PC-3 (cell line): ENCODE data around the gene SLC25A4. TPM values are rescaled to one million over a fixed set of nuclear protein-coding genes. Genes with fewer than 3 reads are reported as not detected.

Experiments
- ATAC-seq: fragments of 200-7000 bp; cut with Tn5 transposase; 2 replicates; pipeline ENCODE4 v1.9.1; 2020; ENCODE audit warnings: mild to moderate bottlenecking, moderate library complexity
- BruUV-seq: library from RNA; stranded (reverse); fragments of 400-500 nt; replicated peaks from 2 replicates; lab custom pipeline; 2021; lab: Mats Ljungman, UMichigan
- CTCF ChIA-PET: fragments of 300-600 bp; sonication (Branson Sonifier 250); formaldehyde crosslinking; loops from one replicate; lab custom pipeline; 2022; ENCODE audit warnings: antibody characterized with exemption; lab: Charles Lee
- POLR2A ChIA-PET: fragments of 300-600 bp; sonication (Branson Sonifier 250); formaldehyde crosslinking; loops from one replicate; lab custom pipeline; 2022; ENCODE audit warnings: antibody characterized with exemption; ENCODE audit not compliant: unreplicated experiment; lab: Charles Lee
- DNase-seq: peaks from one replicate; pipeline ENCODE4 v3.0.0-alpha.2; 2015
- H2AFZ ChIP-seq: fragments of 300-600 bp; sonication (generic); 2 replicates; pipeline ENCODE4 v1.6.0; 2016; ENCODE audit warnings: antibody characterized with exemption, low read length
- H3F3A ChIP-seq: fragments of 300-600 bp; sonication (generic); one replicate; pipeline ENCODE4 v1.6.0; 2017; ENCODE audit warnings: antibody characterized with exemption, low read length, control low read depth, mild to moderate bottlenecking; ENCODE audit not compliant: unreplicated experiment
- H3K27ac ChIP-seq: fragments of 300-600 bp; sonication (generic); 2 replicates; pipeline ENCODE4 v1.5.1; 2016; ENCODE audit warnings: mild to moderate bottlenecking, low read length
- H3K27me3 ChIP-seq: fragments of 300-600 bp; sonication (generic); 2 replicates; pipeline ENCODE4 v1.6.1; 2016; ENCODE audit warnings: low read length, mixed read lengths
- H3K36me3 ChIP-seq: fragments of 300-600 bp; sonication (generic); 2 replicates; pipeline ENCODE4 v1.6.1; 2016; ENCODE audit warnings: low read depth, mixed run types, low read length, mixed read lengths
- H3K4me1 ChIP-seq: fragments of 300-600 bp; sonication (generic); 2 replicates; pipeline ENCODE4 v1.5.1; 2016; ENCODE audit warnings: low read length; ENCODE audit not compliant: insufficient read depth
- H3K4me2 ChIP-seq: fragments of 300-600 bp; sonication (generic); 2 replicates; pipeline ENCODE4 v1.6.0; 2016; ENCODE audit warnings: low read length
- H3K4me3 ChIP-seq: fragments of 300-600 bp; sonication (generic); 2 replicates; pipeline ENCODE4 v1.5.1; 2016; ENCODE audit warnings: mild to moderate bottlenecking, low read length, mixed read lengths
- H3K79me2 ChIP-seq: fragments of 300-600 bp; sonication (generic); 2 replicates; pipeline ENCODE4 v1.6.1; 2017; ENCODE audit warnings: low read length, mixed read lengths
- H3K9ac ChIP-seq: fragments of 300-600 bp; sonication (generic); 2 replicates; pipeline ENCODE4 v1.6.0; 2016; ENCODE audit warnings: mild to moderate bottlenecking, low read length
- H3K9me2 ChIP-seq: fragments of 300-600 bp; sonication (generic); replicated peaks from 2 replicates; pipeline ENCODE4 v1.6.1; 2016; ENCODE audit warnings: mixed run types, low read length, mixed read lengths
- H3K9me3 ChIP-seq: fragments of 300-600 bp; sonication (generic); 2 replicates; pipeline ENCODE4 v1.6.1; 2016; ENCODE audit warnings: low read length, mixed read lengths
- H4K20me1 ChIP-seq: fragments of 300-600 bp; sonication (generic); 2 replicates; pipeline ENCODE4 v1.6.1; 2016; ENCODE audit warnings: low read length, mixed read lengths
- CTCF ChIP-seq: fragments of 300-600 bp; sonication (generic); conservative IDR thresholded peaks from 2 replicates; pipeline ENCODE4 v1.5.1; 2017; ENCODE audit warnings: antibody characterized with exemption, low read depth, mild to moderate bottlenecking, low read length
- EZH2 ChIP-seq: fragments of 300-600 bp; sonication (generic); IDR thresholded peaks from one replicate; pipeline ENCODE4 v1.6.1; 2017; ENCODE audit warnings: antibody characterized with exemption, mild to moderate bottlenecking, low read length; ENCODE audit not compliant: unreplicated experiment
- EZH2phosphoT487 ChIP-seq: fragments of 300-600 bp; sonication (generic); IDR thresholded peaks from 2 replicates; pipeline ENCODE4 v1.6.1; 2018; ENCODE audit warnings: mild to moderate bottlenecking, antibody characterized with exemption, low read length, borderline replicate concordance
- intact Hi-C: fragments of 100-400 bp; cut with micrococcal nuclease; formaldehyde crosslinking; loops from 2 replicates; pipeline ENCODE4 v1.9.0; 2023
- total RNA-seq: library from RNA; depleted of rRNA; stranded (reverse); fragments of >200 nt; gene quantifications from 2 replicates; pipeline ENCODE4 v1.2.3, GENCODE V29; 2014

The SLC25A4 gene
- total RNA-seq, 1 experiment from 2014 or later: 23.2 TPM

DNA sequence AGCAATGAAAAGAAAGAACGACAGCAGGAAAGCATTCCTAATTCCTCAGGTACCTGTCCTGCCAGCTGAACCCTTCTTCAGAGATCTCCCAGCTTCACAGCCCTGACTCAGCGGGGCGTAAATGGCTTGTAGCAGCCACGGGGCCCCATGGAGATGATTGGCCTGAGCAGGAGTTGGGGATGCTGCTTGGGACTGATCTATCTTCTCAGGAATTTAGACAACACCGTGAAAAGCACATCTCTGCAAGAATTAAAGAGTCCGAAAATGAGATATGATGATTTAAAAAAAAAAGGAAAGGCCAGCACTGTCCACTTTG is 22.5 kb upstream of the SLC25A4 start:
- H3K36me3 ChIP-seq: no peaks in the 10 kb centered on the region
- no peaks in the 10 kb centered on the region for H3K4me1 ChIP-seq
- H3K79me2 ChIP-seq: no peaks in the 10 kb centered on the region
- POLR2A ChIA-PET: interaction anchor here (0.6 kb wide), 1 partner anchor 315 kb away, joined by 4 read pairs; no protein-coding TSS in a partner anchor
- H2AFZ ChIP-seq: no peak overlapping the region
- CTCF ChIA-PET: no interaction called here
- H3K9me2 ChIP-seq: no peaks in the 10 kb centered on the region
- no peaks in the 10 kb centered on the region for H3K9me3 ChIP-seq
- H3K9ac ChIP-seq: no peak overlapping the region
- no peak for TF ChIP-seq CTCF
- TF ChIP-seq EZH2phosphoT487: no peak
- no peak for TF ChIP-seq EZH2
- intact Hi-C loops: no loop called here
- BruUV-seq: no TSS peak
- H3K4me3 ChIP-seq: no peak overlapping the region
- H3K4me2 ChIP-seq: no peak overlapping the region
- no peak for DNase-seq
- H3K27ac ChIP-seq: no peak overlapping the region
- H4K20me1 ChIP-seq: no peaks in the 10 kb centered on the region
- ATAC-seq: no peak
- no peaks in the 10 kb centered on the region for H3K27me3 ChIP-seq
- no peaks in the 10 kb centered on the region for H3F3A ChIP-seq

GRCh38 chr4:185122681-185123345 is 20.3 kb upstream of the SLC25A4 start:
- Histone ChIP-seq H3K36me3 (no peaks in the 10 kb centered on the region), H3K9me3 (no peaks in the 10 kb centered on the region), H3K4me2 (no peak overlapping the region), H3K27me3 (no peaks in the 10 kb centered on the region), H3K79me2 (no peaks in the 10 kb centered on the region), H2AFZ (no peak overlapping the region), H3K9ac (no peak overlapping the region), H3K27ac (no peak overlapping the region), H3K4me1 (no peaks in the 10 kb centered on the region), H3K4me3 (no peak overlapping the region), H3K9me2 (no peaks in the 10 kb centered on the region), H3F3A (no peaks in the 10 kb centered on the region), H4K20me1 (no peaks in the 10 kb centered on the region)
- CTCF ChIA-PET: interaction anchor here (1.0 kb wide), 1 partner anchor 12 kb away, joined by 3 read pairs; no protein-coding TSS in a partner anchor
- intact Hi-C loops: no loop called here
- no TSS peak for BruUV-seq
- POLR2A ChIA-PET: interaction anchor here (0.6 kb wide), 1 partner anchor 475 kb away, joined by 3 read pairs; no protein-coding TSS in a partner anchor
- DNase-seq (peak; percentile 35), ATAC-seq (peak; percentile 31; the same call in 1 of the 2 replicates)
- TF ChIP-seq CTCF (no peak), EZH2 (no peak), EZH2phosphoT487 (no peak)

DNA sequence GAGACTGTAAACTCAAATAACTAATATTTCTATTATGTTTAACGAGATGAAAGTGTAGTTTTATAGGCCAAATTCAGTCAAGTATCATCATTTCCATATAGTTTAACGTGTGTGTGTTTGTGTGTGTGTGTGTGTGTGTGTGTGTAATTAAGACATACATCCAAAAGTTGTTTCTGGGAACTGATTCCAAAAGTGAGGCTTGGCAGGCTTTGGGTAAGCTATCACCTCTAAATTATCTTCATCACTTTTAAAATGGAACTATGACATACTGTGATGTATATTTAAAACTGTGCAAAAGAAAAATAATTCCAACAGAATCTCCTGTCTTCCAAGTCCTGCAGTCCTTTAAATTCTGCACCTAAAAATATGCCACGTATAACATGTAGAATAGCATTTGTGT is 19.1 kb upstream of the SLC25A4 start:
- TF ChIP-seq CTCF (no peak), EZH2phosphoT487 (no peak), EZH2 (no peak)

More for the DNA sequence above, 19.1 kb upstream of the SLC25A4 start:
- H2AFZ ChIP-seq: no peak overlapping the region
- no peak overlapping the region for H3K9ac ChIP-seq
- H3K4me3 ChIP-seq: no peak overlapping the region
- ATAC-seq (no peak), DNase-seq (no peak)
- no peaks in the 10 kb centered on the region for H3K4me1 ChIP-seq
- no peaks in the 10 kb centered on the region for H3K27me3 ChIP-seq
- no peaks in the 10 kb centered on the region for H3K36me3 ChIP-seq
- H3K9me2 ChIP-seq: no peaks in the 10 kb centered on the region
- intact Hi-C loops: no loop called here
- no peaks in the 10 kb centered on the region for H3K9me3 ChIP-seq
- H4K20me1 ChIP-seq: no peaks in the 10 kb centered on the region
- no peak overlapping the region for H3K4me2 ChIP-seq
- ChIA-PET CTCF (no interaction called here), POLR2A (no interaction called here)
- H3K79me2 ChIP-seq: no peaks in the 10 kb centered on the region
- H3K27ac ChIP-seq: no peak overlapping the region
- no TSS peak for BruUV-seq
- H3F3A ChIP-seq: no peaks in the 10 kb centered on the region
